K562 (cell line): Measurements from ENCODE around the gene MYCBP2. TPM values are rescaled to one million over a fixed set of nuclear protein-coding genes. Genes with fewer than 3 reads are reported as not detected.

Experiments used
- ATAC-seq: fragments of 200-7000 bp; cut with Tn5 transposase; 3 replicates; pipeline ENCODE4 v1.9.1; 2020; ENCODE audit warnings: moderate library complexity
- BruUV-seq: library from RNA; stranded (reverse); fragments of 400-500 nt; replicated peaks from 2 replicates; lab custom pipeline; 2021; lab: Mats Ljungman, UMichigan
- CTCF ChIA-PET: fragments of 300-600 bp; formaldehyde crosslinking; extraction: SDS; loops from one replicate; lab custom pipeline; 2021; ENCODE audit warnings: low intra/inter-chr PET ratio; lab: Yijun Ruan, JAX
- POLR2A ChIA-PET: fragments of 300-600, 350-650 bp; sonication (Branson Sonifier 250); formaldehyde crosslinking; extraction: SDS; loops from one replicate; lab custom pipeline; 2021; ENCODE audit warnings: antibody characterized with exemption, inconsistent platforms; lab: Yijun Ruan, JAX
- DNase-seq, 4 experiments: peaks; one replicate each; pipeline versions ENCODE4 v3.0.0 to v3.0.0-alpha.2; 2011 to 2018; ENCODE audit warnings: low spot score in 3 of 4, mixed read lengths in 3 of 4; ENCODE audit errors: extremely low read depth in 1 of 4
- FAIRE-seq: peaks from 2 replicates; lab custom pipeline; 2011; peaks lifted over from hg19 to GRCh38; lab: Jason Lieb, UNC
- H2AFZ ChIP-seq: 2 replicates; pipeline ENCODE4 v1.6.0; 2011; ENCODE audit warnings: low read depth, low read length, control low read depth, inconsistent platforms
- H3K27ac ChIP-seq: fragments of 200-600 bp; 3 replicates; pipeline ENCODE4 v1.8.0; 2011; ENCODE audit warnings: low read depth, mild to moderate bottlenecking, control low read depth, inconsistent platforms, low read length, moderate library complexity, mixed read lengths; ENCODE audit errors: extremely low read depth
- H3K27me3 ChIP-seq, 2 experiments: fragments of 300-600 bp in 1 of 2; 2 replicates in 1 of 2; 3 replicates in 1 of 2; pipeline versions ENCODE4 v1.6.0 to v1.8.0; 2011; ENCODE audit warnings: inconsistent platforms in 2 of 2, low read length in 2 of 2, mild to moderate bottlenecking in 1 of 2, mixed read lengths in 1 of 2, moderate library complexity in 1 of 2; ENCODE audit not compliant: control insufficient read depth in 2 of 2, insufficient read depth in 2 of 2
- H3K36me3 ChIP-seq: fragments of 300-600 bp; 3 replicates; pipeline ENCODE4 v1.8.0; 2011; ENCODE audit warnings: mild to moderate bottlenecking, low read length, inconsistent platforms; ENCODE audit not compliant: control insufficient read depth, insufficient read depth
- H3K4me1 ChIP-seq, 2 experiments: fragments of 200-600 bp in 1 of 2; replicated peaks in 1 of 2; 2 replicates in 1 of 2; 3 replicates in 1 of 2; pipeline versions ENCODE4 v1.5.1 to v1.8.0; 2011; ENCODE audit warnings: inconsistent platforms in 2 of 2, low read length in 2 of 2, mild to moderate bottlenecking in 1 of 2, mixed read lengths in 1 of 2, moderate library complexity in 1 of 2; ENCODE audit not compliant: control insufficient read depth in 2 of 2, insufficient read depth in 2 of 2
- H3K4me2 ChIP-seq: 2 replicates; pipeline ENCODE4 v1.6.1; 2011; ENCODE audit warnings: low read length, control low read depth, inconsistent platforms, mixed read lengths; ENCODE audit not compliant: insufficient read depth
- H3K4me3 ChIP-seq: fragments of 200-600 bp; sonication (generic), shearing (Covaris generic); 2 replicates; pipeline ENCODE4 v1.5.1; 2016; ENCODE audit warnings: control low read depth, inconsistent platforms
- H3K79me2 ChIP-seq: fragments of 200-600 bp; 3 replicates; pipeline ENCODE4 v1.8.0; 2011; ENCODE audit warnings: low read length, inconsistent platforms; ENCODE audit not compliant: control insufficient read depth, insufficient read depth
- H3K9ac ChIP-seq, 2 experiments: 2 replicates each; pipeline versions ENCODE4 v1.6.0 to v1.6.1; 2011; ENCODE audit warnings: low read depth in 2 of 2, low read length in 2 of 2, control low read depth in 1 of 2, inconsistent platforms in 1 of 2, mild to moderate bottlenecking in 1 of 2, mixed read lengths in 1 of 2; ENCODE audit not compliant: insufficient read depth in 1 of 2
- H3K9me1 ChIP-seq: one replicate; pipeline ENCODE4 v1.6.0; 2011; ENCODE audit warnings: inconsistent platforms, mild to moderate bottlenecking, low read length, moderate library complexity; ENCODE audit not compliant: control insufficient read depth, insufficient read depth
- H3K9me3 ChIP-seq: replicated peaks from 2 replicates; pipeline ENCODE4 v1.5.1; 2011; ENCODE audit warnings: low read depth, low read length, inconsistent platforms; ENCODE audit not compliant: control insufficient read depth, insufficient read depth
- H4K20me1 ChIP-seq: replicated peaks from 2 replicates; pipeline ENCODE4 v1.6.1; 2011; ENCODE audit warnings: low read length, inconsistent platforms, mixed read lengths; ENCODE audit not compliant: control insufficient read depth, insufficient read depth
- CC2D1A ChIP-seq: fragments of 450-650 bp; IDR thresholded peaks from 2 replicates; pipeline ENCODE4 v1.6.1; 2017; ENCODE audit warnings: mild to moderate bottlenecking
- CSDE1 ChIP-seq, 2 experiments: fragments of 450-650 bp; IDR thresholded peaks; 2 replicates each; pipeline ENCODE4 v1.6.1; 2016; ENCODE audit warnings: mild to moderate bottlenecking in 1 of 2
- FOXJ2 ChIP-seq: fragments of 200-800 bp; sonication (Bioruptor generic); IDR thresholded peaks from 2 replicates; pipeline ENCODE4 v1.6.1; 2016; ENCODE audit warnings: missing genetic modification characterization, missing compliant biosample characterization
- NCOA4 ChIP-seq: fragments of 450-650 bp; IDR thresholded peaks from 2 replicates; pipeline ENCODE4 v1.6.1; 2018; ENCODE audit warnings: mild to moderate bottlenecking; ENCODE audit not compliant: partially characterized antibody
- PTBP1 ChIP-seq: fragments of 200-400 bp; formaldehyde crosslinking; IDR thresholded peaks from 2 replicates; pipeline ENCODE4 v1.6.1; 2017; ENCODE audit warnings: low read depth, low read length
- RBBP5 ChIP-seq: fragments of 200-600 bp; sonication (generic); IDR thresholded peaks from 2 replicates; pipeline ENCODE4 v1.6.1; 2012; ENCODE audit warnings: borderline replicate concordance, mild to moderate bottlenecking, low read length, control low read depth, inconsistent platforms; ENCODE audit not compliant: insufficient read depth, poor library complexity, severe bottlenecking
- THRAP3 ChIP-seq: fragments of 450-650 bp; IDR thresholded peaks from 2 replicates; pipeline ENCODE4 v1.6.1; 2016; ENCODE audit warnings: mild to moderate bottlenecking, inconsistent platforms, borderline replicate concordance
- ZNF197 ChIP-seq: fragments of 200-800 bp; sonication (Bioruptor generic); IDR thresholded peaks from 2 replicates; pipeline ENCODE4 v1.6.1; 2016; ENCODE audit warnings: low read depth, missing genetic modification characterization, missing compliant biosample characterization
- ZNF24 ChIP-seq: fragments of 450-650 bp; IDR thresholded peaks from 2 replicates; pipeline ENCODE4 v1.6.1; 2016
- ZNF253 ChIP-seq: fragments of 250-450 bp; sonication (Bioruptor Pico); conservative IDR thresholded peaks from 2 replicates; pipeline ENCODE4 v1.6.1; 2021; ENCODE audit warnings: mild to moderate bottlenecking
- ZNF511 ChIP-seq: sonication (generic); formaldehyde crosslinking; IDR thresholded peaks from 2 replicates; pipeline ENCODE4 v1.8.0; 2022; ENCODE audit warnings: mild to moderate bottlenecking, missing genetic modification reagents
- WGBS: fragments of 100-300 bp; shearing (Covaris generic); methylation state at CpG from one replicate; pipeline ENCODE4 v1.1.6; 2016; ENCODE audit warnings: low coverage, mixed read lengths; ENCODE audit not compliant: insufficient coverage; ENCODE audit errors: missing lambda C conversion rate; 5-methylcytosine and 5-hydroxymethylcytosine counted together
- in situ Hi-C: fragments of 300-500 bp; cut with MboI; formaldehyde crosslinking; loops from 4 replicates; pipeline ENCODE4 v1.15.0; 2018; ENCODE audit warnings: inconsistent platforms, mixed read lengths
- intact Hi-C: fragments of 100-400 bp; cut with micrococcal nuclease; formaldehyde crosslinking; loops from 2 replicates; pipeline ENCODE4 v1.14.2; 2022
- polyA plus RNA-seq, 8 experiments: library from polyadenylated mRNA; depleted of rRNA in 4 of 8; stranded (reverse) in 5 of 8; unstranded in 3 of 8; fragments of >200 nt; fragmentation: Nextera tagmentation in 2 of 8; fragmentation: Illumina TruSeq in 1 of 8; extraction: Ambion mirVana in 2 of 8; extraction: Trizol in 1 of 8; gene quantifications; 2 replicates each; pipeline versions ENCODE4 v1.2.1 to v1.2.3, GENCODE V29; 2011 to 2014; ENCODE audit warnings: inconsistent platforms in 1 of 8, missing spikeins in 1 of 8
- total RNA-seq, 7 experiments: library from RNA; depleted of rRNA in 6 of 7; stranded (reverse); fragments of >200 nt in 6 of 7; fragmentation: Illumina TruSeq in 2 of 7; extraction: Trizol in 2 of 7; gene quantifications; 2 replicates each; pipeline versions ENCODE4 v1.2.1 to v1.2.3, GENCODE V29; 2011 to 2021; ENCODE audit warnings: low replicate concordance in 1 of 7
- TF ChIP-seq, protein P1 (sequence below), 2 experiments: fragments of 450-650 bp; formaldehyde crosslinking in 1 of 2; IDR thresholded peaks; 2 replicates each; pipeline versions ENCODE4 v1.4.0 to v1.6.1; 2014 to 2020; ENCODE audit warnings: mild to moderate bottlenecking in 2 of 2, borderline replicate concordance in 1 of 2, low read depth in 1 of 2
- TF ChIP-seq, protein P2 (sequence below): sonication (generic); formaldehyde crosslinking; IDR thresholded peaks from 2 replicates; pipeline ENCODE4 v1.9.0; 2022; ENCODE audit warnings: mild to moderate bottlenecking, missing genetic modification reagents

Gene MYCBP2
- total and polyA plus RNA-seq, 9 of the 15 experiments (the other 6 are each of a cell fraction or from before 2014, with no cell fraction given): 13.2 to 47.2 (median 28.9) TPM

DNA sequence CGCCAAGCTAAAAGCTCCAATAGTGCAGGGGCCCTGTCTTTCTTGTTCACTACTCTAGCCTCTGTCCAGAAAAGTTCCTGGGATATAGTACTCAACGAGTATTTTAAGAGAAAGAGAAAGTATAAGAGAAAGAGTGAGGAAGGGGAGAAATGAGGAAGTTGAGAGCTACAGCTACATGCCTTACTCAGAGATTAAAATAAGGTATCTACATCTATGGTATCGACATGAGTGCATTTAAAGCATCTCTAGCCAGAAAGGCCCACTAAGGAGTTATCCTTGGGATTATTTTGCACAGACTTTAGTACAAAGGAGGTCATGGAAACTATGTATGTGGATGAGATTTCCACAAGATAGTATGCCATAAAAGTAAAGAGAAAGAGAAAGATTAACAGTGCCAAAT is 28.5 kb downstream of the MYCBP2 start:
- Histone ChIP-seq H3K27me3 (no peaks in the 10 kb centered on the region), H3K9me3 (no peaks in the 10 kb centered on the region), H3K4me1 (peaks cover 0 to 12% of the 10 kb centered on the region in 2 experiments; a peak in 2 of 5 replicates), H3K27ac (no peak overlapping the region), H3K36me3 (peaks cover 8% of the 10 kb centered on the region; the same call in 1 of the 3 replicates), H3K4me2 (no peak overlapping the region; the same call in 1 of the 2 replicates), H3K79me2 (peaks cover 42% of the 10 kb centered on the region), H4K20me1 (no peaks in the 10 kb centered on the region), H3K9me1 (no peaks in the 10 kb centered on the region), H2AFZ (no peak overlapping the region), H3K4me3 (no peak overlapping the region), H3K9ac (no peak overlapping the region)
- in situ Hi-C loops (no loop called here), intact Hi-C loops (no loop called here)
- POLR2A ChIA-PET: no interaction called here
- WGBS: 9% methylated on average over 2 of the region's 3 CpGs
- DNase-seq (no peak), FAIRE-seq (no peak), ATAC-seq (no peak)
- CTCF ChIA-PET: no interaction called here
- no TSS peak for BruUV-seq
- TF ChIP-seq CSDE1 (IDR thresholded peaks at IDR 0.05): no peak
- TF ChIP-seq, protein P1, sequence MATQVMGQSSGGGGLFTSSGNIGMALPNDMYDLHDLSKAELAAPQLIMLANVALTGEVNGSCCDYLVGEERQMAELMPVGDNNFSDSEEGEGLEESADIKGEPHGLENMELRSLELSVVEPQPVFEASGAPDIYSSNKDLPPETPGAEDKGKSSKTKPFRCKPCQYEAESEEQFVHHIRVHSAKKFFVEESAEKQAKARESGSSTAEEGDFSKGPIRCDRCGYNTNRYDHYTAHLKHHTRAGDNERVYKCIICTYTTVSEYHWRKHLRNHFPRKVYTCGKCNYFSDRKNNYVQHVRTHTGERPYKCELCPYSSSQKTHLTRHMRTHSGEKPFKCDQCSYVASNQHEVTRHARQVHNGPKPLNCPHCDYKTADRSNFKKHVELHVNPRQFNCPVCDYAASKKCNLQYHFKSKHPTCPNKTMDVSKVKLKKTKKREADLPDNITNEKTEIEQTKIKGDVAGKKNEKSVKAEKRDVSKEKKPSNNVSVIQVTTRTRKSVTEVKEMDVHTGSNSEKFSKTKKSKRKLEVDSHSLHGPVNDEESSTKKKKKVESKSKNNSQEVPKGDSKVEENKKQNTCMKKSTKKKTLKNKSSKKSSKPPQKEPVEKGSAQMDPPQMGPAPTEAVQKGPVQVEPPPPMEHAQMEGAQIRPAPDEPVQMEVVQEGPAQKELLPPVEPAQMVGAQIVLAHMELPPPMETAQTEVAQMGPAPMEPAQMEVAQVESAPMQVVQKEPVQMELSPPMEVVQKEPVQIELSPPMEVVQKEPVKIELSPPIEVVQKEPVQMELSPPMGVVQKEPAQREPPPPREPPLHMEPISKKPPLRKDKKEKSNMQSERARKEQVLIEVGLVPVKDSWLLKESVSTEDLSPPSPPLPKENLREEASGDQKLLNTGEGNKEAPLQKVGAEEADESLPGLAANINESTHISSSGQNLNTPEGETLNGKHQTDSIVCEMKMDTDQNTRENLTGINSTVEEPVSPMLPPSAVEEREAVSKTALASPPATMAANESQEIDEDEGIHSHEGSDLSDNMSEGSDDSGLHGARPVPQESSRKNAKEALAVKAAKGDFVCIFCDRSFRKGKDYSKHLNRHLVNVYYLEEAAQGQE (IDR thresholded peaks at IDR 0.05; ENCODE audit: borderline replicate concordance): no peak
- TF ChIP-seq, protein P1 (CRISPR knock-in tag; IDR thresholded peaks at IDR 0.05; ENCODE audit: low read depth): no peak
- no peak for TF ChIP-seq ZNF511 (CRISPR knock-in tag)
- TF ChIP-seq NCOA4: no peak
- TF ChIP-seq RBBP5: no peak
- TF ChIP-seq CC2D1A: no peak
- no peak for TF ChIP-seq THRAP3
- TF ChIP-seq FOXJ2 (tag): no peak
- no peak for TF ChIP-seq ZNF197 (CRISPR knock-in tag)
- TF ChIP-seq ZNF253 (CRISPR knock-in tag): no peak
- TF ChIP-seq PTBP1: no peak
- TF ChIP-seq, protein P2, sequence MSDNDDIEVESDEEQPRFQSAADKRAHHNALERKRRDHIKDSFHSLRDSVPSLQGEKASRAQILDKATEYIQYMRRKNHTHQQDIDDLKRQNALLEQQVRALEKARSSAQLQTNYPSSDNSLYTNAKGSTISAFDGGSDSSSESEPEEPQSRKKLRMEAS (CRISPR knock-in tag): no peak
- TF ChIP-seq ZNF24: no peak
